Measurements from ENCODE around the gene CHRNA10.

Gene CHRNA10

GRCh38 chr11:3641191-3641590 is 30.0 kb downstream of the CHRNA10 start:
- Histone ChIP-seq H2BK120ac (ENCODE audit: low read depth, low read length) (no peak overlapping the region), H4K8ac (ENCODE audit: low read length) (no peak overlapping the region), H3K9ac (ENCODE audit: low read length) (no peak overlapping the region), H3K4me2 (ENCODE audit: low read length, poor library complexity, severe bottlenecking) (no peak overlapping the region), H3K4ac (ENCODE audit: low read depth in 1 of 2, low read length in 2 of 2) (no peak overlapping the region), H3K79me1 (replicated peaks; ENCODE audit: low read length, poor library complexity, severe bottlenecking) (no peaks in the 10 kb centered on the region), H2AFZ (ENCODE audit: low read depth, low read length) (no peak overlapping the region), H3K9me3 (ENCODE audit: control insufficient read depth, low read length) (no peaks in the 10 kb centered on the region), H3K14ac (ENCODE audit: low read length in 2 of 2) (no peak overlapping the region), H2BK15ac (ENCODE audit: low read depth, poor library complexity, severe bottlenecking) (no peak overlapping the region), H3K18ac (ENCODE audit: low read depth in 1 of 2, low read length in 2 of 2) (no peak overlapping the region), H2BK5ac (ENCODE audit: low read depth, low read length, poor library complexity, severe bottlenecking) (no peak overlapping the region), H3K27ac (ENCODE audit: low read length, poor library complexity, severe bottlenecking) (no peak overlapping the region), H2BK12ac (ENCODE audit: low read length in 2 of 2) (no peak overlapping the region), H4K91ac (ENCODE audit: low read length) (no peak overlapping the region), H3K27me3 (ENCODE audit: control insufficient read depth in 1 of 2, insufficient read depth in 1 of 2, low read length in 2 of 2) (peaks cover 3 to 16% of the 10 kb centered on the region in 2 experiments), H3K36me3 (ENCODE audit: control insufficient read depth in 1 of 2, insufficient read depth in 2 of 2, low read depth in 1 of 2, low read length in 2 of 2) (no peaks in the 10 kb centered on the region), H3K23ac (ENCODE audit: low read length in 2 of 2) (no peak overlapping the region), H3K4me3 (ENCODE audit: insufficient read depth in 1 of 2, low read depth in 1 of 2, low read length in 2 of 2) (no peak overlapping the region), H3K4me1 (ENCODE audit: control insufficient read depth, insufficient read depth, low read depth, low read length) (peaks cover 12% of the 10 kb centered on the region), H2AK5ac (ENCODE audit: low read length, severe bottlenecking) (no peak overlapping the region)
- DNase-seq, result no peak
- 59% methylated on average over 7 of the region's 8 CpGs for whole genome bisulfite sequencing

GRCh38 chr11:3639841-3640240 is 31.3 kb downstream of the CHRNA10 start:
- WGBS, result 99% methylated on average over 14 of the region's 14 CpGs

DNA sequence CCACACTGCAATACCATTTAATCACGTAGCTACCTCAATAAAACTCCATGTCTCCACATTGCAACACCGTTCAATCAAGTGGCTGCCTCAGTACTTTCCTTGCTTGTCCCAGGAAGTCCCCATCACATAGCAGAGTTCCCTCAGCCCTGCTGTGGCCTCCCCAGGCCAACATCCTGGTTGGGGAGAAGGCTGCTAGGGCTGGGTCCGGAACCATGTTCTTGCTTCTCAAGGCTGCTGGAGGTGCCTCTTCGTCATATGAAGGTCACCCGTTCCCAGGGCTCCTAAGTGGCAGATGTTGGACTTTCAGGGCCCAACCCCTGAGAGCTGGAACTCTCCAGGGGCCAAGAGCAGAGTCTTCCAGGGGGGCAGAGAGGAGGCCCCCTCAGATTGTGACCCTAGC is 32.7 kb downstream of the CHRNA10 start:
- H2BK120ac ChIP-seq (ENCODE audit: low read depth, low read length), result no peak overlapping the region
- H2BK15ac ChIP-seq (ENCODE audit: low read depth, poor library complexity, severe bottlenecking), result no peak overlapping the region
- 71% methylated on average over 5 of the region's 5 CpGs for WGBS
- H3K9ac ChIP-seq (ENCODE audit: low read length), result no peak overlapping the region
- H3K23ac ChIP-seq (ENCODE audit: low read length in 2 of 2), result no peak overlapping the region
- no peaks in the 10 kb centered on the region for H3K9me3 ChIP-seq (ENCODE audit: control insufficient read depth, low read length)
- H3K4ac ChIP-seq (ENCODE audit: low read depth in 1 of 2, low read length in 2 of 2), result no peak overlapping the region
- no peaks in the 10 kb centered on the region for H3K79me1 ChIP-seq (replicated peaks; ENCODE audit: low read length, poor library complexity, severe bottlenecking)
- H2BK5ac ChIP-seq (ENCODE audit: low read depth, low read length, poor library complexity, severe bottlenecking), result no peak overlapping the region
- no peak for DNase-seq
- no peak overlapping the region for H2BK12ac ChIP-seq (ENCODE audit: low read length in 2 of 2)
- H3K4me1 ChIP-seq (ENCODE audit: control insufficient read depth, insufficient read depth, low read depth, low read length), result peaks cover 12% of the 10 kb centered on the region
- H3K4me3 ChIP-seq (ENCODE audit: insufficient read depth in 1 of 2, low read depth in 1 of 2, low read length in 2 of 2), result no peak overlapping the region
- no peak overlapping the region for H2AK5ac ChIP-seq (ENCODE audit: low read length, severe bottlenecking)
- no peak overlapping the region for H3K4me2 ChIP-seq (ENCODE audit: low read length, poor library complexity, severe bottlenecking)
- H3K18ac ChIP-seq (ENCODE audit: low read depth in 1 of 2, low read length in 2 of 2), result no peak overlapping the region
- no peaks in the 10 kb centered on the region for H3K36me3 ChIP-seq (ENCODE audit: control insufficient read depth in 1 of 2, insufficient read depth in 2 of 2, low read depth in 1 of 2, low read length in 2 of 2)
- H3K14ac ChIP-seq (ENCODE audit: low read length in 2 of 2), result no peak overlapping the region
- H4K91ac ChIP-seq (ENCODE audit: low read length), result no peak overlapping the region
- H2AFZ ChIP-seq (ENCODE audit: low read depth, low read length), result no peak overlapping the region
- no peak overlapping the region for H3K27ac ChIP-seq (ENCODE audit: low read length, poor library complexity, severe bottlenecking)
- H4K8ac ChIP-seq (ENCODE audit: low read length), result no peak overlapping the region
- H3K27me3 ChIP-seq (ENCODE audit: control insufficient read depth in 1 of 2, insufficient read depth in 1 of 2, low read length in 2 of 2), result peaks cover 3 to 10% of the 10 kb centered on the region in 2 experiments

More at GRCh38 chr11:3639841-3640240, 31.3 kb downstream of the CHRNA10 start:
- Histone ChIP-seq H3K4me1 (ENCODE audit: control insufficient read depth, insufficient read depth, low read depth, low read length) (peaks cover 12% of the 10 kb centered on the region), H2BK5ac (ENCODE audit: low read depth, low read length, poor library complexity, severe bottlenecking) (no peak overlapping the region), H3K79me1 (replicated peaks; ENCODE audit: low read length, poor library complexity, severe bottlenecking) (no peaks in the 10 kb centered on the region), H2BK15ac (ENCODE audit: low read depth, poor library complexity, severe bottlenecking) (no peak overlapping the region), H3K14ac (ENCODE audit: low read length in 2 of 2) (no peak overlapping the region), H3K4ac (ENCODE audit: low read depth in 1 of 2, low read length in 2 of 2) (no peak overlapping the region), H3K9ac (ENCODE audit: low read length) (no peak overlapping the region), H3K4me3 (ENCODE audit: insufficient read depth in 1 of 2, low read depth in 1 of 2, low read length in 2 of 2) (no peak overlapping the region), H3K4me2 (ENCODE audit: low read length, poor library complexity, severe bottlenecking) (no peak overlapping the region), H2AK5ac (ENCODE audit: low read length, severe bottlenecking) (no peak overlapping the region), H2BK12ac (ENCODE audit: low read length in 2 of 2) (no peak overlapping the region), H3K36me3 (ENCODE audit: control insufficient read depth in 1 of 2, insufficient read depth in 2 of 2, low read depth in 1 of 2, low read length in 2 of 2) (no peaks in the 10 kb centered on the region), H3K9me3 (ENCODE audit: control insufficient read depth, low read length) (no peaks in the 10 kb centered on the region), H3K27me3 (ENCODE audit: control insufficient read depth in 1 of 2, insufficient read depth in 1 of 2, low read length in 2 of 2) (peaks cover 3 to 10% of the 10 kb centered on the region in 2 experiments), H4K91ac (ENCODE audit: low read length) (no peak overlapping the region), H3K23ac (ENCODE audit: low read length in 2 of 2) (no peak overlapping the region), H2BK120ac (ENCODE audit: low read depth, low read length) (no peak overlapping the region), H2AFZ (ENCODE audit: low read depth, low read length) (no peak overlapping the region), H4K8ac (ENCODE audit: low read length) (no peak overlapping the region), H3K18ac (ENCODE audit: low read depth in 1 of 2, low read length in 2 of 2) (no peak overlapping the region), H3K27ac (ENCODE audit: low read length, poor library complexity, severe bottlenecking) (no peak overlapping the region)
- DNase-seq, result no peak

DNA sequence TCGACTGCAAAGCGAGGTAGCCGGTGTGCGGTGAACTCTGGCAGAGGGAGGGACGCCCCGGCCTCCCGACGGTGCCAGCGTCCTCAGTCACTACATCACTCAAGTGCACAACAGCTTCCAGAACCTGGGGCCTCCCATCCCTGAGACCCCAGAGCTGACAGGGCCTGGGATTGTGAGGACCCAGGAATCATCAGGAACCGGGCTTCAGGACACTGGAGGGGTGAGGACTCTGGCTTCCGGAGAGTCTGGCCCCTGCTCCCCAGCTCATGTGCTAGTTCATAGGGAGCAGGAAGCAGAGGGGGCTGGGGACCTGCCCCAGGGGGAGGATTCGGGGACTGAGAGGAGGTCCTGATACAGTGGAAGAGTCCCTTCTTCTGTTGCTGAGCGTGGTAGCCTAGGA is 34.0 kb downstream of the CHRNA10 start:
- Histone ChIP-seq H2AFZ (ENCODE audit: low read depth, low read length) (no peak overlapping the region), H3K27ac (ENCODE audit: low read length, poor library complexity, severe bottlenecking) (no peak overlapping the region), H3K4me2 (ENCODE audit: low read length, poor library complexity, severe bottlenecking) (no peak overlapping the region), H4K91ac (ENCODE audit: low read length) (no peak overlapping the region), H4K8ac (ENCODE audit: low read length) (no peak overlapping the region), H2BK12ac (ENCODE audit: low read length in 2 of 2) (no peak overlapping the region), H3K9me3 (ENCODE audit: control insufficient read depth, low read length) (no peaks in the 10 kb centered on the region), H3K36me3 (ENCODE audit: control insufficient read depth in 1 of 2, insufficient read depth in 2 of 2, low read depth in 1 of 2, low read length in 2 of 2) (no peaks in the 10 kb centered on the region), H3K4ac (ENCODE audit: low read depth in 1 of 2, low read length in 2 of 2) (no peak overlapping the region), H3K23ac (ENCODE audit: low read length in 2 of 2) (no peak overlapping the region), H3K27me3 (ENCODE audit: control insufficient read depth in 1 of 2, insufficient read depth in 1 of 2, low read length in 2 of 2) (peaks cover 3 to 6% of the 10 kb centered on the region in 2 experiments), H2BK5ac (ENCODE audit: low read depth, low read length, poor library complexity, severe bottlenecking) (no peak overlapping the region), H3K18ac (ENCODE audit: low read depth in 1 of 2, low read length in 2 of 2) (no peak overlapping the region), H2BK15ac (ENCODE audit: low read depth, poor library complexity, severe bottlenecking) (no peak overlapping the region), H2AK5ac (ENCODE audit: low read length, severe bottlenecking) (no peak overlapping the region), H3K9ac (ENCODE audit: low read length) (no peak overlapping the region), H3K4me3 (ENCODE audit: insufficient read depth in 1 of 2, low read depth in 1 of 2, low read length in 2 of 2) (no peak overlapping the region), H3K4me1 (ENCODE audit: control insufficient read depth, insufficient read depth, low read depth, low read length) (peaks cover 4% of the 10 kb centered on the region), H3K79me1 (replicated peaks; ENCODE audit: low read length, poor library complexity, severe bottlenecking) (no peaks in the 10 kb centered on the region), H2BK120ac (ENCODE audit: low read depth, low read length) (no peak overlapping the region), H3K14ac (ENCODE audit: low read length in 2 of 2) (no peak overlapping the region)
- WGBS, result 85% methylated on average over 13 of the region's 13 CpGs
- no peak for DNase-seq

Data from mesenchymal stem cell (in vitro differentiated cells and primary cell).